PC-3 (cell line): Measurements from ENCODE around the gene OTOP1. TPM values are rescaled to one million over a fixed set of nuclear protein-coding genes. Genes with fewer than 3 reads are reported as not detected.
"Not testable (repeated sequence)": the region's sequence is repeated elsewhere in the genome, so short reads cannot be mapped to it uniquely, and the experiment has no call there.

Source experiments
- ATAC-seq: fragments of 200-7000 bp; cut with Tn5 transposase; 2 replicates; pipeline ENCODE4 v1.9.1; 2020; ENCODE audit warnings: mild to moderate bottlenecking, moderate library complexity
- BruUV-seq: library from RNA; stranded (reverse); fragments of 400-500 nt; replicated peaks from 2 replicates; lab custom pipeline; 2021; lab: Mats Ljungman, UMichigan
- CTCF ChIA-PET: fragments of 300-600 bp; sonication (Branson Sonifier 250); formaldehyde crosslinking; loops from one replicate; lab custom pipeline; 2022; ENCODE audit warnings: antibody characterized with exemption; lab: Charles Lee
- POLR2A ChIA-PET: fragments of 300-600 bp; sonication (Branson Sonifier 250); formaldehyde crosslinking; loops from one replicate; lab custom pipeline; 2022; ENCODE audit warnings: antibody characterized with exemption; ENCODE audit not compliant: unreplicated experiment; lab: Charles Lee
- DNase-seq: peaks from one replicate; pipeline ENCODE4 v3.0.0-alpha.2; 2015
- H2AFZ ChIP-seq: fragments of 300-600 bp; sonication (generic); 2 replicates; pipeline ENCODE4 v1.6.0; 2016; ENCODE audit warnings: antibody characterized with exemption, low read length
- H3F3A ChIP-seq: fragments of 300-600 bp; sonication (generic); one replicate; pipeline ENCODE4 v1.6.0; 2017; ENCODE audit warnings: antibody characterized with exemption, low read length, control low read depth, mild to moderate bottlenecking; ENCODE audit not compliant: unreplicated experiment
- H3K27ac ChIP-seq: fragments of 300-600 bp; sonication (generic); 2 replicates; pipeline ENCODE4 v1.5.1; 2016; ENCODE audit warnings: mild to moderate bottlenecking, low read length
- H3K27me3 ChIP-seq: fragments of 300-600 bp; sonication (generic); 2 replicates; pipeline ENCODE4 v1.6.1; 2016; ENCODE audit warnings: low read length, mixed read lengths
- H3K36me3 ChIP-seq: fragments of 300-600 bp; sonication (generic); 2 replicates; pipeline ENCODE4 v1.6.1; 2016; ENCODE audit warnings: low read depth, mixed run types, low read length, mixed read lengths
- H3K4me1 ChIP-seq: fragments of 300-600 bp; sonication (generic); 2 replicates; pipeline ENCODE4 v1.5.1; 2016; ENCODE audit warnings: low read length; ENCODE audit not compliant: insufficient read depth
- H3K4me2 ChIP-seq: fragments of 300-600 bp; sonication (generic); 2 replicates; pipeline ENCODE4 v1.6.0; 2016; ENCODE audit warnings: low read length
- H3K4me3 ChIP-seq: fragments of 300-600 bp; sonication (generic); 2 replicates; pipeline ENCODE4 v1.5.1; 2016; ENCODE audit warnings: mild to moderate bottlenecking, low read length, mixed read lengths
- H3K79me2 ChIP-seq: fragments of 300-600 bp; sonication (generic); 2 replicates; pipeline ENCODE4 v1.6.1; 2017; ENCODE audit warnings: low read length, mixed read lengths
- H3K9ac ChIP-seq: fragments of 300-600 bp; sonication (generic); 2 replicates; pipeline ENCODE4 v1.6.0; 2016; ENCODE audit warnings: mild to moderate bottlenecking, low read length
- H3K9me2 ChIP-seq: fragments of 300-600 bp; sonication (generic); replicated peaks from 2 replicates; pipeline ENCODE4 v1.6.1; 2016; ENCODE audit warnings: mixed run types, low read length, mixed read lengths
- H3K9me3 ChIP-seq: fragments of 300-600 bp; sonication (generic); 2 replicates; pipeline ENCODE4 v1.6.1; 2016; ENCODE audit warnings: low read length, mixed read lengths
- H4K20me1 ChIP-seq: fragments of 300-600 bp; sonication (generic); 2 replicates; pipeline ENCODE4 v1.6.1; 2016; ENCODE audit warnings: low read length, mixed read lengths
- intact Hi-C: fragments of 100-400 bp; cut with micrococcal nuclease; formaldehyde crosslinking; loops from 2 replicates; pipeline ENCODE4 v1.9.0; 2023
- total RNA-seq: library from RNA; depleted of rRNA; stranded (reverse); fragments of >200 nt; gene quantifications from 2 replicates; pipeline ENCODE4 v1.2.3, GENCODE V29; 2014; rRNA removed
- TF ChIP-seq, protein P1 (sequence below): fragments of 300-600 bp; sonication (generic); conservative IDR thresholded peaks from 2 replicates; pipeline ENCODE4 v1.5.1; 2017; ENCODE audit warnings: antibody characterized with exemption, low read depth, mild to moderate bottlenecking, low read length

OTOP1 gene
- total RNA-seq, 1 experiment from 2014 or later = not detected

DNA sequence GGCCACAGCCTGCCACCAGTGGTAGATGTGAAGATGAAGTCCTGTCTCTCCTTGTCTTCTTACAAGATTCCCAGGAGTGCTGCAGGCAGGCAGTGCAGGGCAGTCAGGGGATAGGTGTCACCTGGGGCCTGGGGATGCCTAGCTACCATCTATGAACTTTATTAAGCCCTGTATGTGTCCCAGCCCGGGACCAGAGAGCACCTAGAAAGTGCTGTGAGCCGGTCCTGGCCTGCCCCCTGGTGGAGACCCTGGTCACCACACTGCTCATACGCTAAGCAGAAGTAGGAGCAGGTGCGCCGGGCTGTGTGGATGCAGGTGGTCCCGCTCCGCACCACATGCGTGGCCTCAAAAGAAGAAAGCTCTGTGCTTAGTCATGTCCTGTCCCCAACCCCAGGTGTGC lies 81.1 kb downstream of the OTOP1 start:
- H3K9me2 ChIP-seq, H3K9ac ChIP-seq, H3F3A ChIP-seq, intact Hi-C loops, CTCF ChIA-PET, H3K9me3 ChIP-seq, H4K20me1 ChIP-seq, H3K4me3 ChIP-seq, H3K27ac ChIP-seq, POLR2A ChIA-PET, H3K79me2 ChIP-seq, H3K36me3 ChIP-seq, H3K4me2 ChIP-seq, ATAC-seq, H3K27me3 ChIP-seq, H2AFZ ChIP-seq, BruUV-seq, H3K4me1 ChIP-seq: not testable (repeated sequence)
- peak; percentile 47 for DNase-seq
- TF ChIP-seq, protein P1, sequence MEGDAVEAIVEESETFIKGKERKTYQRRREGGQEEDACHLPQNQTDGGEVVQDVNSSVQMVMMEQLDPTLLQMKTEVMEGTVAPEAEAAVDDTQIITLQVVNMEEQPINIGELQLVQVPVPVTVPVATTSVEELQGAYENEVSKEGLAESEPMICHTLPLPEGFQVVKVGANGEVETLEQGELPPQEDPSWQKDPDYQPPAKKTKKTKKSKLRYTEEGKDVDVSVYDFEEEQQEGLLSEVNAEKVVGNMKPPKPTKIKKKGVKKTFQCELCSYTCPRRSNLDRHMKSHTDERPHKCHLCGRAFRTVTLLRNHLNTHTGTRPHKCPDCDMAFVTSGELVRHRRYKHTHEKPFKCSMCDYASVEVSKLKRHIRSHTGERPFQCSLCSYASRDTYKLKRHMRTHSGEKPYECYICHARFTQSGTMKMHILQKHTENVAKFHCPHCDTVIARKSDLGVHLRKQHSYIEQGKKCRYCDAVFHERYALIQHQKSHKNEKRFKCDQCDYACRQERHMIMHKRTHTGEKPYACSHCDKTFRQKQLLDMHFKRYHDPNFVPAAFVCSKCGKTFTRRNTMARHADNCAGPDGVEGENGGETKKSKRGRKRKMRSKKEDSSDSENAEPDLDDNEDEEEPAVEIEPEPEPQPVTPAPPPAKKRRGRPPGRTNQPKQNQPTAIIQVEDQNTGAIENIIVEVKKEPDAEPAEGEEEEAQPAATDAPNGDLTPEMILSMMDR = peak; percentile 43

DNA sequence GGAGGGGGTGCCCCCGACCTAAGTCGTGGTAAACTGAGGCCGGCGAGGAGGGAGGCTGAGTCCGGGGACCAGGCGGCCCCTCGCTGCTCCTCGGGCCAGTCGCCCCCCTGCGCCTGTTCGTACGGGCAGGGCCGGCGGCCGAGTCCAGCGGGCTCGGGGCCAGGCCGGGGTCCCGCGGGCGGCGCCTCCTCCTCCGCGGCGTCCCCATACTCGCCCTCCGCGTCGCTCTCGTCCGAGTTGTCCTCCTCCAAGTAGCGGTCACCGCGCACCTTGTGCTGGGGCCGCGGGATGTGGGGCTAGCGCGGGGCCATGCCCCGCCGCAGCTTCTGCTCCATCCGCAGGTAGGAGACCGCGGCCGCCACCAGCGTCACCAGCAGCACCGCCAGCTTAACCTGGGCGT lies 83.4 kb downstream of the OTOP1 start:
- ATAC-seq, DNase-seq, intact Hi-C loops, H3K9me2 ChIP-seq, H3K27me3 ChIP-seq, H2AFZ ChIP-seq, H3K27ac ChIP-seq, H3K9me3 ChIP-seq, H4K20me1 ChIP-seq, H3K36me3 ChIP-seq, CTCF ChIA-PET, H3K79me2 ChIP-seq, H3K4me3 ChIP-seq, POLR2A ChIA-PET, BruUV-seq, H3F3A ChIP-seq, H3K4me1 ChIP-seq, H3K9ac ChIP-seq, H3K4me2 ChIP-seq: not testable (repeated sequence)

DNA sequence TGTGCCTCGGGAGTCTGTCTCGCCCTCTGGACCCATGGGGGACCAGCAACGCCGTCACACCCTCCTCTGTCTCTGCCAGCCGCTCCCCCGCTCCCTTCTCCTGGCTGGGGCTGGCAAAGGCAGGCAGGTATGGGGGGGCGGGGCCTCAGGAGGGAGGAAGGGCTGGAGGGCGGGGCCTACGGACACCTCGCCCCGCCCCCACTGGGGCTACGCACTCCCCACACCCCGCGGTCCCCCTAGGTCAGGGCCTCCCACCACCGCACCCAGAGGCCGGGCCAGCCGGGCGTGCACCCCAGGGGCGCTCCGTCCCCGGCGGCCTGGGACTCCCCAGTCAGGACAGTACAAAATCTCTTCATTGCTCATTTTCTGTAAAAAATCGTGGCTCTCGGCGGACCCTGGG lies 84.0 kb downstream of the OTOP1 start:
- intact Hi-C loops, H3K9ac ChIP-seq, H3K4me3 ChIP-seq, CTCF ChIA-PET, H3K4me1 ChIP-seq, H2AFZ ChIP-seq, H3K4me2 ChIP-seq, H3F3A ChIP-seq, H3K36me3 ChIP-seq, H4K20me1 ChIP-seq, H3K9me3 ChIP-seq, BruUV-seq, H3K79me2 ChIP-seq, H3K27ac ChIP-seq, H3K9me2 ChIP-seq, POLR2A ChIA-PET, H3K27me3 ChIP-seq, ATAC-seq, DNase-seq: not testable (repeated sequence)

DNA sequence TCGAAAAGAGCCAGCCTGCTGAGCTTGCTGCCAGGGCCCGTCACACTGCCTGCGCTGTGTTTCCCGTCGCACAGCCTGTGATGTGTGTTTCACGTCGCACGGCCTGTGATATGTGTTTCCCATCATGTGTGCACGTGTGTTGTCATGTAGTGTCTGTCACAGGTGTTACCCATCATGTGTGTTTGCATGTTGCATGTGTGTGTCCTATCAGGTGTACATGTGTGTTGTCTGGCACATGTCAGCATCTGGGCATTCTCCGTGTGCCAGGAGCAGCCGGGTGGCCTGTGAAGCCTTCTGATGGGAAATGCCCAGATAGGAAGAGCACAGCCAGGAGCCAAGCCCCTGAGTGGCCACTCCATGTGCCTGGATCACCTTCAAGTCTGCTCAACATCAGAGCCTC lies 85.5 kb downstream of the OTOP1 start:
- ATAC-seq = not testable (repeated sequence)

More for the DNA sequence above, 85.5 kb downstream of the OTOP1 start:
- H3F3A ChIP-seq, H3K4me3 ChIP-seq, POLR2A ChIA-PET, H3K9me3 ChIP-seq, H3K9ac ChIP-seq, H2AFZ ChIP-seq, H3K4me1 ChIP-seq, H4K20me1 ChIP-seq, H3K9me2 ChIP-seq, BruUV-seq, H3K79me2 ChIP-seq, H3K27ac ChIP-seq, H3K36me3 ChIP-seq, CTCF ChIA-PET, intact Hi-C loops, DNase-seq, H3K4me2 ChIP-seq, H3K27me3 ChIP-seq: not testable (repeated sequence)

Other genes with a start within 250 kb of the OTOP1 start
- 4.7 and 10.1 TPM in 2 replicates for gene TMEM128, start 21.3 kb upstream of the OTOP1 start, total RNA-seq
- gene LYAR, start 63.2 kb upstream of the OTOP1 start, total RNA-seq = 37.5 and 41.3 TPM in 2 replicates
- 1.1 and 3.2 TPM in 2 replicates for gene ZBTB49, start 63.3 kb upstream of the OTOP1 start, total RNA-seq
- gene NSG1, start 160.2 kb upstream of the OTOP1 start, total RNA-seq = not detected in 2 replicates